ENCODE measurements around the gene TNFRSF1A.

- TF ChIP-seq CTCF (IDR thresholded peaks at IDR 0.05) (no peak), POLR2AphosphoS5 (IDR thresholded peaks at IDR 0.05; ENCODE audit: low read depth, low read length) (no peak)
Observed at GRCh38 chr12:6383572-6384498, 42.0 kb upstream of the TNFRSF1A start, which contains the start of gene LTBR.
